Measurements from ENCODE around the gene DYNLT5.

GRCh38 chr1:66773227-66773626, 21.0 kb downstream of the DYNLT5 start:
- TF ChIP-seq EZH2 (IDR thresholded peaks at IDR 0.05; ENCODE audit: low read depth) (no peak), CTCF (conservative IDR thresholded peaks at IDR 0.05) (no peak)
